GM12892 (cell line): ENCODE data around the gene POLH.

ENCODE experiments used
- POLR2AphosphoS5 ChIP-seq: IDR thresholded peaks from 2 replicates; pipeline ENCODE4 v1.6.1; 2011; ENCODE audit warnings: low read depth, low read length, control low read depth
- TAF1 ChIP-seq: IDR thresholded peaks from 2 replicates; pipeline ENCODE4 v1.6.1; 2011; ENCODE audit warnings: low read depth, mild to moderate bottlenecking, control low read depth, low read length, borderline replicate concordance

DNA sequence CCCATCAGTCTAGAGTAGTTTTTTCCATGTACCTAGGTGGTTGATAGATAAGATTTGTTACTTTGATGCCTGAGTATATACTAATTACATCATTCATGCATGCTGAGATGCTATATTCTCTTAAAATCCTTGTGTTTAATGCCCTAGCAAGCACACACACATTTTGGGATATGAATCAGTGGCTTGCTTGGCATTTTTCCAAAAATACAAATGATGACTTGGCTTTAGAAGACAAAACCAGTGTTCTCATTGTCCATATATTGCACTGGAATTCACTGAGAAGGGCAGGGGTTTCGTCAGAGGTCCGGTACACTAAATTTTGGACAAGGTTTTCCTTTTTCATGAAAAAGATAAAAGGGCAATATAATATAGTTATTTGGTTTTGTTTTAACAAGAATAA is 28.2 kb downstream of the POLH start:
- TF ChIP-seq TAF1 = no peak
- TF ChIP-seq POLR2AphosphoS5 = no peak
